OCI-LY3 (cell line): ENCODE results near the gene ELOVL7.

Experiments
- H2AFZ ChIP-seq: fragments of 200-600, 300-600 bp; shearing (Covaris generic); 2 replicates; pipeline ENCODE4 v1.6.0; 2014; ENCODE audit warnings: antibody characterized with exemption, low read depth, low read length
- H3K27ac ChIP-seq: fragments of 200-600, 300-600 bp; sonication (generic); 2 replicates; pipeline ENCODE4 v1.5.1; 2014; ENCODE audit warnings: mild to moderate bottlenecking, low read length, moderate library complexity, mixed read lengths
- H3K27me3 ChIP-seq: fragments of 200-600, 300-600 bp; sonication (generic); 2 replicates; pipeline ENCODE4 v1.6.1; 2014; ENCODE audit warnings: low read depth, low read length, mixed read lengths
- H3K36me3 ChIP-seq: fragments of 200-600, 300-600 bp; sonication (generic); replicated peaks from 2 replicates; pipeline ENCODE3; 2014; ENCODE audit warnings: low read depth, low read length, mixed read lengths
- H3K4me1 ChIP-seq: fragments of 300-600, 200-600 bp; sonication (generic); 2 replicates; pipeline ENCODE4 v1.6.1; 2014; ENCODE audit warnings: low read length, mixed read lengths
- H3K4me2 ChIP-seq: fragments of 200-600, 300-600 bp; sonication (generic); 2 replicates; pipeline ENCODE4 v1.6.1; 2014; ENCODE audit warnings: low read length, mixed read lengths
- H3K4me3 ChIP-seq: fragments of 300-600, 200-600 bp; sonication (generic); 2 replicates; pipeline ENCODE4 v1.5.1; 2014; ENCODE audit warnings: antibody characterized with exemption, mild to moderate bottlenecking, low read length, moderate library complexity
- H3K79me2 ChIP-seq: fragments of 300-600, 200-600 bp; shearing (Covaris generic); 2 replicates; pipeline ENCODE4 v1.6.1; 2014; ENCODE audit warnings: mild to moderate bottlenecking, low read length, mixed read lengths
- H3K9ac ChIP-seq: fragments of 300-600, 200-600 bp; shearing (Covaris generic); 2 replicates; pipeline ENCODE4 v1.6.0; 2014; ENCODE audit warnings: mild to moderate bottlenecking, low read length, moderate library complexity
- H3K9me3 ChIP-seq: fragments of 200-600, 300-600 bp; shearing (Covaris generic); 2 replicates; pipeline ENCODE4 v1.6.1; 2014; ENCODE audit warnings: low read length, mixed read lengths; ENCODE audit not compliant: insufficient read depth
- H4K20me1 ChIP-seq: fragments of 200-600, 300-600 bp; sonication (generic); 2 replicates; pipeline ENCODE4 v1.6.1; 2016; ENCODE audit warnings: low read length, mixed read lengths; ENCODE audit not compliant: insufficient read depth
- EZH2phosphoT487 ChIP-seq: fragments of 200-600 bp; shearing (Covaris generic); IDR thresholded peaks from 2 replicates; pipeline ENCODE4 v1.6.1; 2018; ENCODE audit warnings: antibody characterized with exemption, mixed run types, low read depth
- TF ChIP-seq, protein P1 (sequence below): fragments of 200-600, 300-600 bp; sonication (generic); IDR thresholded peaks from 2 replicates; pipeline ENCODE4 v1.5.1; 2014; ENCODE audit warnings: antibody characterized with exemption, low read length, low read depth

The ELOVL7 gene

DNA sequence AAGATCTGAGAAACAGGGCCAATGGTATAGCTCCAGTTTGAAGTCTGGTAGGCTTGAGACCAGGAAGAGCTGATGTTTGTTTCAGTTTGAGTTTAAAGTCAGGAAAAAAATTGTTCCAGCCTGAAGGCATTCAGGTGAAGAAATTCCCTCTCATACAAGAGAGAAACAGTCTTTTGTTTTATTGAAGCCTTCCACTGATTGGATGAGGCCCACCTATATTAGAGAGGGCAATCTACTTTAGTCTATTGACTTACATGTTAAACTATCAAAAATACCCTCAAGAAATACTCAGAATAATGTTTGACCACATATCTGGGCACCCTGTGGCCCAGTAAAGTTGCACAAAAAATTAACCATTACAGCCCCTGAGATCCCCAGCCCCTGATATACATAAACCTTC lies 138.9 kb downstream of the ELOVL7 start:
- Histone ChIP-seq H3K9ac (no peak overlapping the region), H3K27me3 (0 out of 2 replicates have a peak, but pooled peaks cover 4% of the 10 kb centered on the region), H3K9me3 (no peaks in the 10 kb centered on the region), H3K79me2 (no peaks in the 10 kb centered on the region), H4K20me1 (no peaks in the 10 kb centered on the region), H3K4me3 (no peak overlapping the region), H3K4me1 (peaks cover 8% of the 10 kb centered on the region), H3K27ac (no peak overlapping the region), H2AFZ (no peak overlapping the region), H3K4me2 (no peak overlapping the region), H3K36me3 (no peaks in the 10 kb centered on the region)
- TF ChIP-seq, protein P1, sequence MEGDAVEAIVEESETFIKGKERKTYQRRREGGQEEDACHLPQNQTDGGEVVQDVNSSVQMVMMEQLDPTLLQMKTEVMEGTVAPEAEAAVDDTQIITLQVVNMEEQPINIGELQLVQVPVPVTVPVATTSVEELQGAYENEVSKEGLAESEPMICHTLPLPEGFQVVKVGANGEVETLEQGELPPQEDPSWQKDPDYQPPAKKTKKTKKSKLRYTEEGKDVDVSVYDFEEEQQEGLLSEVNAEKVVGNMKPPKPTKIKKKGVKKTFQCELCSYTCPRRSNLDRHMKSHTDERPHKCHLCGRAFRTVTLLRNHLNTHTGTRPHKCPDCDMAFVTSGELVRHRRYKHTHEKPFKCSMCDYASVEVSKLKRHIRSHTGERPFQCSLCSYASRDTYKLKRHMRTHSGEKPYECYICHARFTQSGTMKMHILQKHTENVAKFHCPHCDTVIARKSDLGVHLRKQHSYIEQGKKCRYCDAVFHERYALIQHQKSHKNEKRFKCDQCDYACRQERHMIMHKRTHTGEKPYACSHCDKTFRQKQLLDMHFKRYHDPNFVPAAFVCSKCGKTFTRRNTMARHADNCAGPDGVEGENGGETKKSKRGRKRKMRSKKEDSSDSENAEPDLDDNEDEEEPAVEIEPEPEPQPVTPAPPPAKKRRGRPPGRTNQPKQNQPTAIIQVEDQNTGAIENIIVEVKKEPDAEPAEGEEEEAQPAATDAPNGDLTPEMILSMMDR, result no peak
- TF ChIP-seq EZH2phosphoT487, result no peak

DNA sequence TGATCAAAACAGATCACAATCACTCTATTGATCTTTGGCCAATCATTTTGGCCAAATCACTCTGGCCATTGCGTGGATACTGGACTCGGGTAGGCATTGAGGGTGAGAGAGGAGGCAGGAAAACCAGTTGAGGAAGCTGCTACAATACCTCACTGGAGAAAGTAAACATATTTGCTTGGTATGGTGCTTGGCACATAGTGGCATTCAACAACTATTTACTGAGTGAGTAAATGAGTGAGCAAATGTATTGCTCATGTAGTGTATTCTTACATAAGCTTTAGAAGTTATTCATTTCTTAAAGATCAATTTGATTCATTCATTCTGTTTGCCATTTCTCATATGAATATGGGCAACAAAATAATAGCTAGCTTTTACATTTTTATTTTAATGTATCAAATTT lies 140.1 kb downstream of the ELOVL7 start:
- Histone ChIP-seq H3K36me3 (no peaks in the 10 kb centered on the region), H3K79me2 (peaks cover 8% of the 10 kb centered on the region), H3K4me3 (no peak overlapping the region), H3K4me2 (no peak overlapping the region), H2AFZ (no peak overlapping the region), H3K9me3 (no peaks in the 10 kb centered on the region), H3K9ac (no peak overlapping the region), H4K20me1 (no peaks in the 10 kb centered on the region), H3K27me3 (0 out of 2 replicates have a peak, but pooled peaks cover 4% of the 10 kb centered on the region), H3K27ac (no peak overlapping the region), H3K4me1 (peaks cover 9% of the 10 kb centered on the region)
- TF ChIP-seq, protein P1, result no peak
- no peak for TF ChIP-seq EZH2phosphoT487
